GM21526 (cell line): ENCODE results near the gene EPS8.

Experiments
- ATAC-seq: cut with Tn5 transposase; IDR thresholded peaks from one replicate; pipeline ENCODE4 v1.9.1; 2021; ENCODE audit warnings: moderate library complexity; ENCODE audit not compliant: unreplicated experiment, low FRiP score

The EPS8 gene

DNA sequence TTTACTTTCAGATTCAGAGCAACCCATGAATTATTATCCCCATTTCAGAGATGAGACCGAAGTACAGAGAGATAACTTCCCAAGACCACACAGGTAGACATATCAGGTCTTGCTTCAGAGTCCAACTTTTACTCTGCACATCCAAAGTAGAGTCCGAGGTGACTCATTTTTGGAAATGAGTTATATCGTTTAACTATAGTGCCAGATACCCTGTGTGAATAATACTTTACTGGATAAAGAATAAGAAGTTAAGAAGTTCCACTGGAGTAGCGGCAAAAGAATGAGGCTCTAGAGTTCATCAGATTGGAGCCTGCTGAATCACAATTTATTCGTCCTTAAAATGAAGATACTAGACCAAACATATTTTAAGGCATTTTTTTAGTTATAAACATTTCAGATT lies 124.7 kb downstream of the EPS8 start:
- ATAC-seq: no peak

DNA sequence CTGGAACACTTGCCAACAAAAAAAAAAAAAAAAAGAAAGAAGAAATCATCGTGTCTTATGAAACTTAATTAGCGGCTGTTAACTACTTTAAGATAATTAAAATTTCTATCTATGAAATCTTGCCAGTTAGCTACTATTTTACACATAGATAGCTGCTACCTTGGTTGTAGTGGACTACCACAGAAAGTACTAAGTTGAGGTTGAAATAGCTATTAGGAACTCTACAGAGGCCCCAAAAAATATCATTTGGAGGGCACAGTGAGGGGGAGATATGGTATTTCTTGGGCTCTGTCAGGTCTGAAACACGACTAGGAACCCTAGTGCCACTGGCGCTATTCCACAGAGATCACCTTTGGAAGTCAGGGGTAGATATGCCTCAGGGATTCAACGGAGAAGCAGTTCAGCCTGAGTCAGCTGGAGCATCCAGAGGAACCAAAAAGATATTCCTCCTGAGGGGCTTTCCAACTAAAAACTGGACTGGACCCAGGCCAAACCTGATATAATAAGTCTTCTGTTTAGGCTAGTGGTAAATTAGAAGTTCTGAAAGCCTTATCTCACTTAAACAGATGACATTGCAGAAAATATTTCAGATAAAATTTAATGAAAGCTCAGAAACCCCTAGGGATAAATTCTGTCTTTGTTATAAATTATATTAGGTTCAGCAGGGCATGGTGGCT lies 126.1 kb downstream of the EPS8 start:
- no peak for ATAC-seq

DNA sequence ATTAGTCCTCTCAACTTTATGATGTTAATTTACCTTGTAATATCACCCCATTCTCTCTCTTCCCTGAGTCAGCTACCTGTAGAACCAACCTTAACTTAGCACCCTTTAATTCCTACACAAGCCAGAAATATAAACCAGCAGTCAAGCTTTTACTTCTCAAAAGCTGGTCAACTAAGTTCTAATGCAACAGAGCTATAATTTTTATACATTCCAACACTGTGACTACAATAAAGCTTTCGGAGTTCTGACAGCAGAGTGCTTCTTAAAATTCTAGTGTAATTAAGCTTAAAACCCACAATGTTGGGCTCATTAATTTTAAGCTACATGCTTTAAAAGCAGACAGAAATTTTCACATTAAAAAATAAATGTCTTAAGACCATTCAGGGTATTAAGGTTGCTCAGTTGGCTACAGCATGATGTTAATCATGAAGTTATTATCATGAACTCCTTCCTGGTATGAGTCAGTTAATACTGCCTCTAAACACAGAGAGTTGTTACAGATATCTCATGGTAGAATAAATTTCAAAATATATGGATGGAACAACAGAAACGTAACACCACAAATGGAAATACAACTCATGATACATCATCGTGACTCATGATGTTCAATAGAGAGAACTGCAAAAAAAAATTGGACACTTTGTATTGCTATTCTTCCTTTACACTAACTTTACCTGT lies 126.7 kb downstream of the EPS8 start:
- ATAC-seq: no peak

DNA sequence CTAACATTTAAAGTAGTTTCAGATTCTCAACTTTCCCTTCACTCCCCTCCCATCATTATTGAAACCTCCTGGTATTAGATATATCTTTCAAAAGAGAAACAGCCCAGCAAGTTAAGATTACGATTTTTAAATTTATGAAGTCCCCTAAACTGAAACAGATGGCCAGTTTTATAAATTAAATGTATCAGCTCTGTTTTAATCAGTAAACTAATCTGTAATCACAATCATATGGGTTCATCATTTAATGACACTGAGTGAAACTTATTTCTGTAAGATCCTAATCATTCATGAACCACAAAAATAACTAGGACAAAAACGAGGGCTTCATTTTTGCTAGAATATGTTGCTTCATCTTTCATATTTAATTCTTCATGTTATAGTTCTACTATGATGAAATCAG lies 137.8 kb downstream of the EPS8 start:
- no peak for ATAC-seq

DNA sequence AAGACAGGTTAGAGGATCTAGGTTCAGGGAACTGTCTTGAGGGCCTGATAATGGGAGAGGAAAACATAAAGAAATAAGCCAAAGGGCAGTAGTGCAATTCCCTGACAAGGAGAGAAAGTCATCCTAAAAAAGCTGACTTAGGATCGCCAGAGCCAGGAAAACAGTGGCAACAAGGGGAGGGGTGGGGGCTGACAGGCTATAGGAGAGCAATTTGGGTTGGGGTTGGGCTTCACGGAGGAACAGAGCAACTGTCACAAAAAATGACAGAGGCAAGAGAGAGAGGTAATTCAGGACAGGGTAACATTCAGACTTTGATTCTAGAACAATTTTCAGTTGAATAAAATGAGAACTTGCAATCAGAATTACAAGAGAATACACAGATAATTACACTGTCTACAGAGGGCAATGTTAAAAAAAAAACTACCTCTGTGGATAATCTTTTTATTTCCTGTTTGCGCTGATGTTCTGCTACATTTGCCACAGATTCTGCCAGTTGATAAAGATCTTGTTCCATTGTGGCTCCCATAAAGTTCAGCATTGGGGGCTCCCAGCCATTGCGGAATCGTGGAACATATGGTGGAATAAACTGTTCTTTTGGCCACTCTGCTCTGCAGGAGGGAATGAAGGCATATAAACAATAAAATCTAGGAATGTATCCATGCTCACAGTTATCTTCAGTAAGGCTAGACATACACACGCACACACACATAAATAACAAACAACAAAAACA lies 138.6 kb downstream of the EPS8 start:
- ATAC-seq: no peak

DNA sequence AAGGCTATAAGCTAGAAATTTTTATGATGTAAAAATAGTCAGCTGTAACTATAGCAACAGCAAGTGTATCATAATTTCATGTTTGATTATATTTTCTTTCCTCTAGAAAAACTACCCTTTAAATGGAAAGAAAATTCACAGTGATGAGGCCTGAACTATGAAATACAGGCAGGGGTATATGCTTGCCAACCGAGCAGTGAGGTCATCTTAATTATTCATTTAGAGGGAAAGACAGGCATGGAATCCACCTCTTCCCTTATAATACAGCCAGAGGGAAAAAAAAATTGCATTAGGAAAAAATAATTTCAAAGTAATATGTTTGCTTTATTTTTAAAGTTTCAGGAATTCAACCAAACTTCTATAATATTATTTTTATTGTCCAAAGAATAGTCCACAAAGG lies 139.8 kb downstream of the EPS8 start:
- ATAC-seq: no peak

DNA sequence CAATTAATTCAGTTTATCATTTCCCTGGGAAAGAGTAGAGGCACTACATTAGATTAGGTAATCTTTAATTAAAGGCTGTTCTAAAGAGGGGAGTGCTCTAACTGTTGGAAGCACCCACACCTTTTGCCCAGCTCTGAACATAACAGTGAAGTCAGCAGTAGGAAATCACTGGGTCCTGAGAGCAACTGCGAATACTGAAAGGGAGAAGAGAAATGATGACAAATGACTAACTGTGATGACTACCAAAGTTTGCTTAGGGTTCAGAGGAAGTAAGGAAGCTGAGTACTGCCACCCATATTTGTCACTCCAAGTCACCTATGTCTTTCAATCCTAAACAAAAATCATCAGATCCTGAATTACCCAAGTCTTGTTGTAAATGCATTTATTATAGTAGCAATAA lies 140.6 kb downstream of the EPS8 start:
- no peak for ATAC-seq

DNA sequence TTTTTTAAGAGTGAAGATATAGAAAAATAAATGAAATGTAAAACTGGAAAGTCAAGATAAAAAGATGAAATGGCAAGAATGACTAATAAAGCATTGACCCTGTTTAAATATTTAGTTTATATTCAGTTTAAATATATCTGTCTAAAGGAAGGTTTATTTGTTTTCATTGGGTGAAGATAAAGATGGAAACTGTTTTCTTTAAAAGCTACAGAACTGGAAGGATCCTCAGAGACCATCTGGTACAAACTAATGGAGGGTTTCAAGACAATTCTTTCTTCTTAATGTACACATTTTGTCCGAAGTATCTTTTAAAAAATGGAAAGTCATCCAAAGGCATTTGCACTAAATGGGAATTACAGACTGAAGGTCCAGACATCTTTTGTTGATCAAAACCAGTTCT lies 142.6 kb downstream of the EPS8 start:
- ATAC-seq: no peak

DNA sequence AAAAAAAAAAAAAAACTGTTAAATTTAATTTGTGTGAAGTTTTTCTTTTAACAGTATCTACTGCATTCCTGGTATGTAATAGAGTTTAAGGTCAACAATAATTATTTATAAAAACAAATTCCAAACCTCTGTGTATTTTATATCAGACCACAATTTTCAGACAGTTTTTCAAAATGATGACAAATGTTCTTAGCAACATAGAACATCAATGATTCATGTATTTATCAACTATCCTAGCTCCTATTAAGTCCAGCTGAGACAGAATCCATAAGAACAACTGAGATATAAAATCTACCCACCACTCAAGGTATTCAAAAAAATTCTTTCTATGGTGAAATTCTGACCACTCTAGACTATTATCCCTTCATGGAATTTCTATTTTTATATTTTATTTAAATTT lies 144.5 kb downstream of the EPS8 start:
- no peak for ATAC-seq

DNA sequence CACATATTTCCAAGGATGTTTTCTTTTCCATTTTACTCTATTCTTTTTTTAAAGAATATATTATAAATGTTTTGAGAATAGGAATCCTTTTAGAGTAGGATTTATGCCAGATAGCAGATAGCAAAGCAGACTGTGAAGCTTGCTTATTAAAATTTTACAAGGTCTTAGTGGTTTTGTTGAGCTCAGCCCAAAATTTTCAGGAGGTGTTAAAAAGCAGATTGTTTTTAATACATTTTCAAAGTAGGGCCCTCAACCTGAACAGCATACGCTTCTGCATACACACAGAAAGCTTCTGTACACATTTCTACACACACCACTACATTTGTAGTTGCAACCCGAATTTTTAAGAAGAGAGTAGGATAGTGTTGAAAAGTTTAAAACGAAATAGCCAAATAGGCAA lies 151.0 kb downstream of the EPS8 start:
- no peak for ATAC-seq

DNA sequence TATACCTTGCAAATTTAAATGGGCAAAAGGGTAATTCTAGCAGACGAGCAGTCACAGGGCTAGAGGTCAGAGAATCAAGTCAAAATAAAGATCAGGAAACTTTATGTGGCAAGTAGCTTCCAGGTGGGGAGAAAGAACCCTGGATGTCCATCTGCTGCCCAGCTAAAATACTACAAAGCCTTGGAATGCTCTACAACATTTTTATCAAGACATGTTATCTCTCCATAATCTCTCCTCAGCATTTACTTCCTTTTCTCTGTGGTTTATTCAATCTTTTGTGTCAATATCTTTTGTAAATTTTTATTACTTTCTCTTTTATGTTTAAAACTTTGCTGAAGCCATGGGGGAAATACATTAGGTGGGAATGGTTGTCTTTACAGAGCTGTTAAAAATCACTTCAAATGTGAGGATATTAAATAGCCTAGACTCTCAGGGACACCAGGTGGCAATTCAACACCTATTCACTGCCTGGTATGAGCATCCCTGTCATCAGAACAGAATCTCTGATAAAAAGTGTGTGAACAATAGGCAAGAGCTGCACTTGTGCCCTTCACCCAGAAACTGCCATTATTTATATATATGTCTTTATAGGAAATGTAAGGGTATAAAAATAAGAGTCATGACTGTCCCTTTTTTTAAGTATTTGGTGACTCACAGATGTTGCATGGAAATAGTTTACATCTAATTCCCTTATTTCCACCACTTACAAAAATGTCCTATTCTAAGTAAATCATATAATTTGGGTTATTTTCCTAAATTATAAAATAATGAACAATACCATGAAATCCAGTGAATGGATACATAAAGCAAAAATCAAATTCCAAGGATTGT lies 152.9 kb downstream of the EPS8 start:
- no peak for ATAC-seq

DNA sequence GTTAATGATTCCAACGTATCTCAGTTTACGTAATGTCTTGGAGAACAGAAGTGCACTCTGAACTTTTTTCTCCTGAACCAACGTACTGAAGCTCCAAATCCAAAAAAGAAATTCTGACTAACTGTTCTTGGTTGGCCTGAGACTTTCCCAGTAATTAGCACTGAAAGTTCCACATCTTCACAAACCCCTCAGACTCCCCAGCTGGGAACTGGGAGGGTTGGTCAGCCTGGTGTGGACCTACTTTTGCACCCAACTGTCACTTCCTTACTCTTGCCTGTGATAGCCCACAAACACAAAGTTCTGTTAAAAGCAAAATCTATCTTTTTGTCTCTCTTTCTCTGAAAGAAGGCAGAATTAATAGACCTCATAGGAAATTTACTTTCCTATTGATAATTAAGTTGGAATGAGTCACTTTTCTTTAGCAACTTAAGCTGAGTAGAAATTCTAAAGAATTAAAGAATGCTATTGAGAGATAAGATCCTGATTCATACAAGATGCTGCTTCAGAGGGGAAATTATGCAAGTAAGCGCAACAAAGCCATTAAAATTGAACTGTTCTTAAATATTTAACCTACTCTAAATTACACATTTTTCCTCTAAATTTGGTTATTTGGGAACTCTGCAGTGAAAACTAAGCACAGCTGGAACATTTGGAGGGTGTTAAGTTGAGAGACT lies 155.0 kb downstream of the EPS8 start:
- ATAC-seq: no peak

DNA sequence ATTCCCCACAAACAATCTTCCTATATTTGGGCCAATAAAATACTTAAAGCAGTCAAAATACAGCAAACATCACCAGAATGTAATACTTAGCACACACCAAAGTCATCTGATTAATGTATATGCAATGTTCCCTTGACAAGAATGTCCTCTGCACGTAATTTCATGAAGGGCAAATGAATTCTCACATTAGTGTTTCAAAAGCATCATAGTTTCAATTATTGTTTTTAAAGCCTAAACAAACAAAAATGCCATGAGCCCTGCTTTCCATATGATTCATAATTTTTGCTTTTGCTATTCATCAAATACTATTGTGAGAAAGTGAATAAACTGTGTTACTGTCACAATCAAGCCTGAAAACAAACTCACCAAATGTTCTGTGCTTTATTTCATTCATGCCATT lies 156.0 kb downstream of the EPS8 start:
- no peak for ATAC-seq

DNA sequence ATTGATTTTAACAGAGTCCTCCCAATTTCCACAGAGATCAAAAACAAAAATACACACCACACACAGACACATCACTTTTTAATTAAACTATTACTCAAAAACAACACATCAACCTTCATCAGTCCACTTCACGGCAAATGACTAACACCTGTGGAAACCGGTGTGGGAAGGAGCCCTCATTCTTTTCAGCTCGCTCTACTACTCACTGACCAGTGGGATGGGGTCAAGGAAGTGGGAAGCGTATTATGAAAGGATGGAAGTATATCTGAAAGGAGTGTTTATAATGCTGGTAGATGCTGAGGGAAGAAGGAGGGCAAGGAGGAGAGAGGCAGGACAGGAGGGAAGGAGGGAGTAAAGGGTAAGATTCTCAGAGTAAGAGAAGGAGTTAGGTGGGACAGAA lies 156.5 kb downstream of the EPS8 start:
- no peak for ATAC-seq

DNA sequence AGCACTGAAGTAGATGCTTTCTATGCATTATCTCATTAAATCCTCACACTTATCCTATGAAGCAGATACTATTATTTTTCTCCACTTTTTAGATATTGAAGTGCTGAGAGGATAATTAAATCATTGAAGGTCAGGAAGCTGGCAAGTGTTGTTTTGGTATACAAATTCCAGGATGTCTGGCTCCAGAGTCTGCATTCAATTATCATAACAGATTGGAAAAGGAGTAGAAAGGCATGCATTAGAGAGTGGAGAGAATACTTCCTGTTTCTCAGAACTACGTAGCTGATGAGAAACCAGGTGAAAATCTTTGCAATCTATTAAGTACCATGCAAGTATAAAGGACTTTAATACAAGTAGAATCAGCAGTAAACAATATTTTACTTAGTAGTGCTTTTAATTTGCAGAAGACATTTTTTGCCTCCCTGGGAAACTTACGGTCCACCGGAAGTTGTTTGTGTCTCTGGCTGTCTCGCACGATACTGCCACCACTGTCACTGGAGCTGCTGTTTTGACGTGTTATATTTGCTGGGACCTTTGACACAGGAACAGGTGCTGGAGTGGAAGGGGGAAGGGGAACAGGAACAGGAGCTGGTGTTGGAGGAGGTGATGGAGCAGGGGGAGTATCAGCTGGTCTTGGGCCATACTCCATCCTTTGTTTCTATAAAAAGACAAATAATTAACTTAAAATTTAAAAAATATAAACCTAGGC lies 158.0 kb downstream of the EPS8 start:
- no peak for ATAC-seq

DNA sequence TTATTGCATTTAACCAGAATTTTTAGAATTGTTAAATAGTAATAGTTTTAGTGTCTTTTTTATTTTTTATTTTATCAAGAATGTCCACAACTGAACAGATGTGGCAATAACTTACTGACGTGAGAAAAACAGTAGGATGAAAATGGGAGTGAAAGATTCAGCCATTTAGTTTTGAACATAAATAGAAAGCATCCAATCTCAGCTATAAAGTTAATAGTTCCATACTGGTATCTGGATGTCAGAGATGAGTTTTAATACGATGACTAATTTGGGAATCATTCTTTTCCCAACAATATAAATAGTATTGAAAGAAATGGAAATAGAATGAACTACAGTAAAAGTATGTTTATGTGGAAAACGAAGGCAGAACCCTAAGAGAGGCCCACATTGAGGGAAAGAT lies 159.4 kb downstream of the EPS8 start:
- no peak for ATAC-seq

DNA sequence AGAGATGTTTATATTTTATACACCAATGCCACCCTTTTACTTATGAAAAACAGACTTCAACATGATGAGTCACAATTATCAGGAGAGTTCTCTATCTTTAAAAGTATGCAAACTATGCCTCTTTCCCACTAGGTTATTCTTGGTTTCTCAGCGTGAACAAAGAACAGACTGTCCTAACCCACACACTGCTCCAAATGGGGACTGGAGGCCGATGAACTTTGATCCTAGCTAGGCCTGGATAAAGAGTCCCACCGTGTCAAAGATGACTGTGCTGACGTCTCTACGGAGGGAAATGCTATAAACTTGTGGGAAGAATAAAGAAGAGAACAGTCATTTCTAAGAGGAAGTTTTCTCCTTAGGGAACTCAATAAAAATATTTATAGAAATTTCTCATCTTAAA lies 160.1 kb downstream of the EPS8 start:
- no peak for ATAC-seq

DNA sequence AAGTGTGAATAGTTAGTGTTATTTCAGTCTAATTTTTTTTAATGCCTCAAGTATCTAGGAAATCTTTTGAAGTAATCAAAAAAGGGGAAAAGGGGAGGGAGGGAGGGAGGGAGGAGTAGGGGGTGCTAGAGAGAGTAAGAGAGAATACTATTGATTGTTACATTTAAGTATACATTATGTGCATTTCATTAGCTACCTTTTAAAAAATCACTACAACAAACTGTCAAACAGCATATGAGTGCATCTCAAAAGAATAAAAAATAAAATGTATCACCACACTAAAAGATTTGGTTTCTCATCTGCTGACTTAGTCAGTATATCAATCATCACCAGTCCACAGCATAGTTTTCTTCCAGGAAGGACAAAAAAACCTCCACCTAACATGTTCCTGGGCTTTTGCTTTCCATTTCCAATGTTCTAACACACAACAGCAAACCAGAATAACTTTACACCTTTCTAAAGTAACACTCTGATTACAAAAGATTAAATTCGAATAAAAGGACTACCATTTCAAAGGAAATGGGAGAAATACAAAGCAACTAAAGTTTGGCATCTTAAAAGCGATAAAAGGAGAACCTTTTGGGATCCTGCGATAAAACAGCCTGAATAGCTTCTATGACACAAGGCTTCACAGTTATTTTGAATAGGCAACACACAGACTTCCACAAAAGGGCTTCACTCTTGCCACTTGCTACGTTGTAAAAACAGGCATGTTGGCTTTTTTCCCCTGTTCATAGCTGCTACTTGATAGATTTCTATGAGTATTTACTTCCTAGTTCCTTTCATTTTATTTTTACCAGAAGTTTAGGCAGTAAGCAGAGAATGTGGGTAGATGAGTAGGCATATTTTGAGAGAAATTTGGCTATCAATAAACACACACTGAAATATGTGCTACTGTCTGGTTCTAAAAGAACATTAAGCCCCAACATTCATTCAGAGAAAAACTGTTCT lies 160.9 kb downstream of the EPS8 start:
- ATAC-seq: no peak

DNA sequence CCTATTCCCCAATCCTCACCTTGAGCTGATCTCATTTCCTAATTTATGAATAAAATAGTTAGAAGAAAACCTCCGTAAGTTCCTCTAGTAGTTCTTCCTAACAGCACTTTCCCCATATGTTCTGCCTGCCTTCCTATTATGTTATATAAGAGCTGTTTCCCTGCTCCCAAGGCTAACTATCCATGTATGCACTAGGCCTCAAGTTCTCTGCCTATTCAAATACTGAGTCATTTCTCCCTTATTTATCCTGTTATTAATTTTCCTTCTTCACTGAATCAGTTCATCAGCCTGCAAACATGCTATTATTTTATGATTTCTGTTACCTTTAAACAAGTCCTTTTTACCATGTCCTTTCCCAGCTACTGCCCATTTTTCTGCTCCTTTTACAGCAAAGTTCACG lies 164.1 kb downstream of the EPS8 start:
- no peak for ATAC-seq
